Measurements from ENCODE around the gene FBXO30. TPM values are rescaled to one million over a fixed set of nuclear protein-coding genes. Genes with fewer than 3 reads are reported as not detected.

FBXO30 gene, protein sequence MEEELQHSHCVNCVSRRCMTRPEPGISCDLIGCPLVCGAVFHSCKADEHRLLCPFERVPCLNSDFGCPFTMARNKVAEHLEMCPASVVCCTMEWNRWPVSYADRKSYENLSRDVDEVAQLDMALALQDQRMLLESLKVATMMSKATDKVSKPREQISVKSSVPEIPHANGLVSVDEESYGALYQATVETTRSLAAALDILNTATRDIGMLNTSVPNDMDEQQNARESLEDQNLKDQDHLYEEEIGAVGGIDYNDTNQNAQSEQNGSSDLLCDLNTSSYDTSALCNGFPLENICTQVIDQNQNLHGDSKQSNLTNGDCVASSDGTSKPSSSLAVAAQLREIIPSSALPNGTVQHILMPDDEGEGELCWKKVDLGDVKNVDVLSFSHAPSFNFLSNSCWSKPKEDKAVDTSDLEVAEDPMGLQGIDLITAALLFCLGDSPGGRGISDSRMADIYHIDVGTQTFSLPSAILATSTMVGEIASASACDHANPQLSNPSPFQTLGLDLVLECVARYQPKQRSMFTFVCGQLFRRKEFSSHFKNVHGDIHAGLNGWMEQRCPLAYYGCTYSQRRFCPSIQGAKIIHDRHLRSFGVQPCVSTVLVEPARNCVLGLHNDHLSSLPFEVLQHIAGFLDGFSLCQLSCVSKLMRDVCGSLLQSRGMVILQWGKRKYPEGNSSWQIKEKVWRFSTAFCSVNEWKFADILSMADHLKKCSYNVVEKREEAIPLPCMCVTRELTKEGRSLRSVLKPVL
- total RNA-seq (2014; rRNA removed; shearing (Covaris generic)) = 4.6 and 5.3 TPM in 2 replicates
- 11.7 TPM in 2 replicates for total RNA-seq (2022)
- percentile 94 among the genes with signal in this experiment for Bru-seq, nascent RNA
- BruChase-seq, experiment 1, labeled RNA remaining after a 6-hour chase = percentile 68 among the genes with signal in this experiment
- percentile 95 among the genes with signal in this experiment for BruChase-seq, experiment 2, labeled RNA remaining after a 2-hour chase
- long read RNA-seq, full-length matches to known transcripts = 36 of 41 reads
- long read RNA-seq, partial matches to known transcripts = 3 of 41 reads
- long read RNA-seq, other reads (novel, unspliced or antisense) = 2 of 41 reads

DNA sequence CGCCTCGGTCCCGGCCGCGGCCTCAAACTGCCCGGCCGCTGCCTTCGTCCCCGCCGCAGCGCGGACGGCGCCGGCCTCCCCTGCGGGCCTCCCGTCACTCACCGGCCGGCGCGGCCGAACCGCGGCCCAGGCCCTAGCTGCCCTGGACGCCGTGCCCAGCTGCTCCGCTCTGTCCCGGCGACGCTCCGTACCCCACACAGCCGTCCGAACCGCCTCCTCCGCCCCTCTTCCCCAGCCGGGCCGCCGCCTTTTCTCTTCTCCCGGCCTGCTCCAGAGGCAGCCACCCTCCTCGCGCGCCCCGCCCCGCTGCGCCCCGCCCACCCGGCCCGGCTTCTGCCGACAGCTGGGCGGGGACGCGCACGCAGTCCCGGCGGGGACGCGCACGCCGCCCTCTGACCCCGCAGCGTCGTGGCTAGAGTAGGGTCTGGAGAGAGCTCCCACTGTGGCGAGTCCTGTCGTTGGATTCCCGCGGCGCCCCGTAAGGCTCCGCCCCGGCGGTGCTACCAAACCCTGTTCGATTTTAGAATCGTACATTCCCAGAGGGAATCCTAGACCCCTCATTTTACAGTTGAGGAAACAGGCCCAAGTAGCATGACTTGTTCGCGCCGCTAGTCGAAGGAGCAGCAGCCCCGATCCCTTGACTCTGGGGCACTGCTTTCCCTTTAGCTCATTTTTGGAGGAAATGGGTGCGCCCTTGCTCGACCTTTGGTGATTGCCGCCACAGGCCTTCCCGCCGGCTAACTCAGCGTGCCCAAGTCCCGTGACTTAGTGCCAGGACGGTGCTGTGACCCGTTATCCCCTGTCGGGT lies at the start of gene FBXO30:
TSS of gene FBXO30 (minus strand) at position 295 of the 808 bp plus-strand sequence. CDS start 8,390 bp downstream, outside the sequence.
- Histone ChIP-seq H3K36me3 (ENCODE audit: insufficient read depth, low read length) (peaks cover 11% of the 10 kb centered on the region), H2AFZ (ENCODE audit: low read length) (peak within 1 kb of the TSS; percentile 86), H3K9me3 (ENCODE audit: low read length) (no peaks in the 10 kb centered on the region), H4K20me1 (ENCODE audit: insufficient read depth, low read length) (peaks cover 7% of the 10 kb centered on the region; the same call in 1 of the 2 replicates), H3K9me2 (ENCODE audit: insufficient read depth, low read length) (no peaks in the 10 kb centered on the region), H3K4me3 (ENCODE audit: low read depth, low read length, poor library complexity, severe bottlenecking) (peak within 1 kb of the TSS; percentile 97), H3K4me2 (ENCODE audit: low read length) (peak within 1 kb of the TSS; percentile 85), H3K79me2 (ENCODE audit: insufficient read depth, low read depth, low read length) (peaks cover 60% of the 10 kb centered on the region), H3K27ac (ENCODE audit: low read depth, low read length, poor library complexity, severe bottlenecking) (peak within 1 kb of the TSS; percentile 71), H3K4me1 (ENCODE audit: insufficient read depth, low read length, poor library complexity, severe bottlenecking) (peaks cover 40% of the 10 kb centered on the region)
- TF ChIP-seq EZH2phosphoT487 (IDR thresholded peaks at IDR 0.05; ENCODE audit: borderline replicate concordance, low read depth, low read length) = no peak
- TF ChIP-seq, protein P1, sequence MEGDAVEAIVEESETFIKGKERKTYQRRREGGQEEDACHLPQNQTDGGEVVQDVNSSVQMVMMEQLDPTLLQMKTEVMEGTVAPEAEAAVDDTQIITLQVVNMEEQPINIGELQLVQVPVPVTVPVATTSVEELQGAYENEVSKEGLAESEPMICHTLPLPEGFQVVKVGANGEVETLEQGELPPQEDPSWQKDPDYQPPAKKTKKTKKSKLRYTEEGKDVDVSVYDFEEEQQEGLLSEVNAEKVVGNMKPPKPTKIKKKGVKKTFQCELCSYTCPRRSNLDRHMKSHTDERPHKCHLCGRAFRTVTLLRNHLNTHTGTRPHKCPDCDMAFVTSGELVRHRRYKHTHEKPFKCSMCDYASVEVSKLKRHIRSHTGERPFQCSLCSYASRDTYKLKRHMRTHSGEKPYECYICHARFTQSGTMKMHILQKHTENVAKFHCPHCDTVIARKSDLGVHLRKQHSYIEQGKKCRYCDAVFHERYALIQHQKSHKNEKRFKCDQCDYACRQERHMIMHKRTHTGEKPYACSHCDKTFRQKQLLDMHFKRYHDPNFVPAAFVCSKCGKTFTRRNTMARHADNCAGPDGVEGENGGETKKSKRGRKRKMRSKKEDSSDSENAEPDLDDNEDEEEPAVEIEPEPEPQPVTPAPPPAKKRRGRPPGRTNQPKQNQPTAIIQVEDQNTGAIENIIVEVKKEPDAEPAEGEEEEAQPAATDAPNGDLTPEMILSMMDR (conservative IDR thresholded peaks at IDR 0.05; ENCODE audit: low read length) = 0 out of 2 replicates have a peak, but pooled peaks have one; percentile 18
- CTCF ChIA-PET (ENCODE audit: unreplicated experiment) = interaction anchor here (1.0 kb wide), 2 partner anchors 79 to 164 kb away, joined by 3 read pairs; no protein-coding TSS in a partner anchor
- POLR2A ChIA-PET = interaction anchor here (0.8 to 3.0 kb wide), 18 partner anchors 9 to 175 kb away, joined by 3 to 69 read pairs (median 4); partner anchors contain the start of genes EPM2A and SHPRH
- peak; percentile 90 for DNase-seq (ENCODE audit: low spot score)
- intact Hi-C loops (cut with micrococcal nuclease; ENCODE audit: unreplicated experiment) = loop anchor here (1.0 to 10.0 kb wide), 5 partner anchors 50 to 1390 kb away; partner anchors contain the start of genes SHPRH and STXBP5
- no TSS peak for BruUV-seq (replicated peaks)

DNA sequence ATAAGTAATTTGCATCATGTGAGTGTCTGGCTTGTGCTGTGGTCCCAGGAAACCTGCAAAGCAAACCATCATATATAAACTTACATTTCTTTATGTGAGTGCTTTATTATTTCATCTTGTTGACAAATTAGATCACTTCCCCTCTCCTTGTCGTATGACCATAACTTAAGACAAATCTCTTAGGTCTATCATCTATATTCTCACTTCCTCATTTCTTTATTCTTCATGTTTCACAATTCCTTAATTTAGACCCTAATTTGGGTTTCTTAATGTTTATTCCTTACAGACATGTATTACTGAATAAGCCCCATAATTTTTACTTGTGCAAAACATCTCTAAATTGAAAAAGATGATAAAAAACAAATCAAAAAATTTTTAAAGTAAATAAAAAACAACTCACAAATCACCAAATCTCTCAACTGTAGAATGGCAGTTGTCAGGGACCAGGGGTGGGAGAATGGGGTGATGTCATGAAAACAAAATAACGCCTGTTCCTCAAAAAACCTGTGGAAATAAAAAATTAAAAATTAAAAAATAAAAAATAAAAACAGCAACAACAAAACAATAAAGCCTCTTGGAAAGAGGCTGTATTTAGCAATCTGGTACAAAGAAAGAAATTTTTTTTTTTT lies 49.5 kb upstream of the FBXO30 start:
- intact Hi-C loops (cut with micrococcal nuclease; ENCODE audit: unreplicated experiment) = loop anchor here (1.0 kb wide), 1 partner anchor 50 kb away; the partner anchor contains the start of gene FBXO30
- Histone ChIP-seq H3K4me1 (ENCODE audit: insufficient read depth, low read length, poor library complexity, severe bottlenecking) (peaks cover 69% of the 10 kb centered on the region), H3K36me3 (ENCODE audit: insufficient read depth, low read length) (peaks cover 15% of the 10 kb centered on the region), H3K9me2 (ENCODE audit: insufficient read depth, low read length) (no peaks in the 10 kb centered on the region), H3K4me2 (ENCODE audit: low read length) (peak overlapping the region; percentile 78), H4K20me1 (ENCODE audit: insufficient read depth, low read length) (no peaks in the 10 kb centered on the region), H3K79me2 (ENCODE audit: insufficient read depth, low read depth, low read length) (no peaks in the 10 kb centered on the region), H3K4me3 (ENCODE audit: low read depth, low read length, poor library complexity, severe bottlenecking) (peak overlapping the region; percentile 58), H3K9me3 (ENCODE audit: low read length) (peaks cover 22% of the 10 kb centered on the region; the same call in 1 of the 2 replicates), H3K27ac (ENCODE audit: low read depth, low read length, poor library complexity, severe bottlenecking) (peak overlapping the region; percentile 96), H2AFZ (ENCODE audit: low read length) (peak overlapping the region; percentile 78; the same call in 1 of the 2 replicates)
- peak; percentile 75 for DNase-seq (ENCODE audit: low spot score)
- no TSS peak for BruUV-seq (replicated peaks)
- POLR2A ChIA-PET = interaction anchor here (0.6 to 5.7 kb wide), 14 partner anchors 9 to 131 kb away, joined by 3 to 69 read pairs (median 5); partner anchors contain the start of genes EPM2A, FBXO30 and SHPRH
- no peak for TF ChIP-seq EZH2phosphoT487 (IDR thresholded peaks at IDR 0.05; ENCODE audit: borderline replicate concordance, low read depth, low read length)
- TF ChIP-seq, protein P1 (conservative IDR thresholded peaks at IDR 0.05; ENCODE audit: low read length) = no peak
- CTCF ChIA-PET (ENCODE audit: unreplicated experiment) = no interaction called here

Data from OCI-LY7 (cell line).